NCI-H526 treated with DMSO at 0.1 percent for 48 hours (cell line): ENCODE results near the gene CMTM1.
"Not testable (repeated sequence)": the region's sequence is repeated elsewhere in the genome, so short reads cannot be mapped to it uniquely, and the experiment has no call there.

Source experiments
- DNase-seq: peaks from one replicate; lab custom pipeline; 2025; lab: John Stamatoyannopoulos, UW

Gene CMTM1

GRCh38 chr16:66562986-66563385 lies 3.3 kb upstream of the CMTM1 start:
- DNase-seq: no peak

- no peak for DNase-seq
Observed at GRCh38 chr16:66563574-66564334, 2.5 kb upstream of the CMTM1 start.

GRCh38 chr16:66567270-66567669 lies 1.0 kb downstream of the CMTM1 start:
- not testable (repeated sequence) for DNase-seq

GRCh38 chr16:66568355-66568754 lies 2.1 kb downstream of the CMTM1 start:
- DNase-seq: no peak

GRCh38 chr16:66569131-66569530 lies 2.9 kb downstream of the CMTM1 start:
- DNase-seq: no peak

- DNase-seq: no peak
Observed at GRCh38 chr16:66569827-66570405, 3.7 kb downstream of the CMTM1 start.

GRCh38 chr16:66572356-66572755 lies 6.1 kb downstream of the CMTM1 start:
- DNase-seq: no peak

GRCh38 chr16:66574081-66574480 lies 7.8 kb downstream of the CMTM1 start:
- no peak for DNase-seq

GRCh38 chr16:66574531-66574930 lies 8.3 kb downstream of the CMTM1 start:
- no peak for DNase-seq

GRCh38 chr16:66575060-66575459 lies 8.8 kb downstream of the CMTM1 start:
- no peak for DNase-seq

- no peak for DNase-seq
Observed at GRCh38 chr16:66576296-66576695, 10.1 kb downstream of the CMTM1 start.

- no peak for DNase-seq
Observed at GRCh38 chr16:66578651-66579531, 12.7 kb downstream of the CMTM1 start, which contains the start of gene CMTM2. Gene CMTM2 (plus strand): TSS chr16:66579463. CDS start chr16:66579608, 145 bp downstream.

GRCh38 chr16:66580605-66581209 lies 14.5 kb downstream of the CMTM1 start:
- DNase-seq: no peak

GRCh38 chr16:66581246-66581952 lies 15.2 kb downstream of the CMTM1 start:
- DNase-seq: no peak

- DNase-seq: no peak
Observed at GRCh38 chr16:66585481-66586239, 19.4 kb downstream of the CMTM1 start.

- no peak for DNase-seq
Observed at GRCh38 chr16:66587881-66588600, 21.8 kb downstream of the CMTM1 start.

GRCh38 chr16:66588981-66589713 lies 22.9 kb downstream of the CMTM1 start:
- DNase-seq: no peak

- DNase-seq: no peak
Observed at GRCh38 chr16:66590322-66590721, 24.1 kb downstream of the CMTM1 start.

- no peak for DNase-seq
Observed at GRCh38 chr16:66591018-66591417, 24.8 kb downstream of the CMTM1 start.
